GM19023 (cell line): Measurements from ENCODE around the gene SIX3.

Experiments used
- ATAC-seq: cut with Tn5 transposase; IDR thresholded peaks from one replicate; pipeline ENCODE4 v1.9.1; 2021; ENCODE audit warnings: mild to moderate bottlenecking, moderate library complexity; ENCODE audit not compliant: unreplicated experiment

SIX3 gene

GRCh38 chr2:44930274-44931197 lies 11.0 kb upstream of the SIX3 start:
- ATAC-seq = no peak

GRCh38 chr2:44931198-44931780 lies 10.2 kb upstream of the SIX3 start:
- no peak for ATAC-seq

DNA sequence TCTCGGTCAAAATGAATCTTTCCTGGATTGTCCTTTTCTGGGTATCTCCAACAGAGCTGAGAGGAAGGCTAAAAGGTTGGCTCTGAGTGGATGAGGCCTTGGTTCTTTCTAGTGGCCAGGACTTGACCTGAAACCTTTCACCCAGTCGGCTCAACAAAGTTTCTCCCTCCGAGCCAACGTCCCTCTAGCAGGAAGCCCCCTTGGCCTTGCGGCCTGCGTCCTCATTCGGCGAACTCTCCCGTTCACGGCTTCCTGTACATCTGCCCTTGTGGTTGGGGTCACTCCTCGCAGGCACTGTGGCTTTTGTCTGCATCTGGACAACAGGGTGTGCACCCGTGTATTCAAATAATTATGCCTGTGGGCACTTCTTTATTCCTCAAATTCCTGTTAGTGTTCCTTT lies 9.4 kb upstream of the SIX3 start:
- no peak for ATAC-seq

- no peak for ATAC-seq
Observed at GRCh38 chr2:44932564-44933392, 8.7 kb upstream of the SIX3 start.

DNA sequence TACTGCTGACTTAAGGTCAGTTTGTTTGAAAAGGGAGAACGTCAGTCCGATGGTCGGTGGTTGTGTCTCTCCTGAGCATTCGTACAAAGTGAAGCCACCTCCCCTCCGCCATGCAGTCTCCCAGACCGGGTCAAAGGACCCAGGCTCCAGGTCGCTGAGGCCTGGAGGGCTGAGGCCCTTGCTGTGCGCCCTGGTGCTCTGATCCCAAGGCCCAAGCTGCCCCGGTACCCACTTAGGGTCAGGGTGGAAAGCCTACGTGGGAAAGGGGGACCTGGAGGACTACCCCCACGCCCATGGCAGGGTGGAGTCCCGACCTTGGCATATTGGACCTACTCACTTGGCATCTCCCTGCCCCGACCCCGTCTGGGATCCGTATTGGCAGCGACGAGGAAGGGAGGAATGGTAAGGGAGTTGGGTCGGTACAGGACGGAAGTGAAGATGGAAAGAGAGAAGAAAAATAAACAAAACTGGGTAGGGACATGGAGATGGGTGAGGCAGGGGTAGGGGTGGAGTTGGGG lies 8.0 kb upstream of the SIX3 start:
- ATAC-seq = no peak

DNA sequence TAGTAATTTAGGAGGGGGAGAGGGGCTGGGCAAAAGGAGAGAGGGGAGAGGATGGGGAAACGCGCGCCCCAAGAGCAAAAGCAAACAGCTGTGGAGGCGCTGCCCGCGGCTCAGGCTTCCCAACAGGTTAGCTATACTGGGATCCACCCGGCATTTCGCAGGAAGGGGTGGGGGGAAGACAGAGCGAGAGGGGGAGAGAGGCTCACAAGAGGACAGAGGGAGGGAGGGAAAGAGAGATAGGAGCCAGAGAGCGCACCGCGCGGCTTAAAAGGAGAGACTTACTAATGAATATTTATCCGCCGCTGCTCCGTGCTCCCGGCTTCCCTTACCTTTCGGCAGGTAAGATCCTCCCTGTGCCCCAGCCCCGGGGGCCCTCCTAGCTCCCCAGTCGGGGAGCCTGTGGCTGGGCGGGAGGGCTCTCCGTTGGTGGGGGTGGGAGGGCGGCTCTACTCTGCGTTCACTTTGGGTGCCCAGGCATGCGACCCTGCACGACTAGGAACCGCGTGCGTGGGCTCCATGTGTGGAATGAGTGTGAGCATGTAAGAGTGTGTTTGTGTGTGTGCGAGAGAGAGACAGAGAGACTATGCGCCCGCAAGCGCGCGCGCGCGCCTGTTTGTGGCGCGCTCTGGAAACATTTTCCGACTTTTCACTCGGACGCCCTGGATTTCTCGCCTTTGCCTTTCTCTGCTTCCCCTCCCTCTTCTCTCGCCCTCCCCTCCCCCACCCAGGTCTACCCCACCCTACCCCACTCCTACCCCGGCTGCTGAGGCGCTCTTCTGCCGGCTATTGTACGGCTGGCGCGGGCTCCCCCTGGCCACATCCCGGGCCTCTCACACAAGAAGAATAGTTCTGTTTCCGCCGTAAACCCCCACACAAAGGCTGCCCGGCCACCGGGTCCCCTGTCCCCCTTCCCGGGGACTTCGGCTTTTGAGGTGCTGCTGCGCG lies 7.2 kb upstream of the SIX3 start:
- no peak for ATAC-seq

DNA sequence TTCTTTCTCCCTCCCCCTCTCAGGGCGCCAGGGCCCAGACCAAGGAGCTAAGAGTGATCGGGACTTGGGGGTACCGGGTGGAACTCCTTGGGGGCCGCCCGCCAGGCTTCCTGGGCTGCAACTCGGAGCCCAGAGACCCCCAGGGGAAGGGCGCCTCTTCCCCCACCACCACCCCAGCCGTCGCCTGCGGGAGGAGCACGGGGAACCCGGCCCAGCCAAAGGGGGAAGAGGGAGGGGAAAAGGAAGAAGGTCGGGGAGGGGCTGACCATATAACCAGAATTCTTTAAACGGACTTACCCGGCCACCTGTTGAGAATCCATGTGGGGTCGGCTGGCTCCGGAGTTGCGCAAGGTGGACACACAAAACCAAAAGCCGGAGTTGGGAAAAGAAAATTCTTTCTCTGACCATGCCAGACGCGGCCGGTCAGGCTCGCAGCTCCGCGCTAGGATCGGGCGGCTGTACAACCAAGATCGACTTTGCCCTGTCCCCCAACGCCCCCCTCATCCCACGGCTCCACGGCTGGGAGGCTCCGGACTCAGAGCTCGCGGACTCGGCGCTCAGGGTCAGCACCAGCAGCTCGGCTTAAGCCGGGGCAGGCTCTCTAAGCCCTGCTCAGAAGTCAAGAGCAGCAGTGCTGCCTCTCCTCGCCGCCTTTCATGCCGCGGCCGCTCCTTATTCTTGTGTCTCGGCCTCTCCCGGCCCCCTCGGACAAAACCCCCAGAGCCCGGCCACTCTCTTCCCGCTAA lies 6.3 kb upstream of the SIX3 start:
- no peak for ATAC-seq

DNA sequence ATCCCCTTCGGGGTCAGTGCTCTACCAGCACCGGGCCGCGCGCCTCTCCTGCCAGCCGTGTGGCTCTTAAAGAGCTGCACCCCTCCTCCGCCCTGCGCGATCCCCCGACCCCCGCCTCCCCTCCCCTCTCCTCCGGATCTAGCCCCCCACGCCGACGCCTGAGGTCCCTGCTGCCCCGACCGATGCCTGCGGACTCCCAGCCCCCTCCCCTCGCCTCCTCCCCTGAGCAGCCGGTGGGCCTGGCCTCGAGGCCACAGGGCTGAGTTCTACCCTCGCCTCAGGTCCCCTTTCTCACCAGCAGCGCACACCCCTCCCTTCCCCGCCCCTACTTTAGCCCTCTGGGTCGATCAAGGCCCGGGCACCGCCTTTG lies 5.8 kb upstream of the SIX3 start:
- ATAC-seq = no peak

GRCh38 chr2:44936275-44936674 lies 5.2 kb upstream of the SIX3 start:
- ATAC-seq = no peak

DNA sequence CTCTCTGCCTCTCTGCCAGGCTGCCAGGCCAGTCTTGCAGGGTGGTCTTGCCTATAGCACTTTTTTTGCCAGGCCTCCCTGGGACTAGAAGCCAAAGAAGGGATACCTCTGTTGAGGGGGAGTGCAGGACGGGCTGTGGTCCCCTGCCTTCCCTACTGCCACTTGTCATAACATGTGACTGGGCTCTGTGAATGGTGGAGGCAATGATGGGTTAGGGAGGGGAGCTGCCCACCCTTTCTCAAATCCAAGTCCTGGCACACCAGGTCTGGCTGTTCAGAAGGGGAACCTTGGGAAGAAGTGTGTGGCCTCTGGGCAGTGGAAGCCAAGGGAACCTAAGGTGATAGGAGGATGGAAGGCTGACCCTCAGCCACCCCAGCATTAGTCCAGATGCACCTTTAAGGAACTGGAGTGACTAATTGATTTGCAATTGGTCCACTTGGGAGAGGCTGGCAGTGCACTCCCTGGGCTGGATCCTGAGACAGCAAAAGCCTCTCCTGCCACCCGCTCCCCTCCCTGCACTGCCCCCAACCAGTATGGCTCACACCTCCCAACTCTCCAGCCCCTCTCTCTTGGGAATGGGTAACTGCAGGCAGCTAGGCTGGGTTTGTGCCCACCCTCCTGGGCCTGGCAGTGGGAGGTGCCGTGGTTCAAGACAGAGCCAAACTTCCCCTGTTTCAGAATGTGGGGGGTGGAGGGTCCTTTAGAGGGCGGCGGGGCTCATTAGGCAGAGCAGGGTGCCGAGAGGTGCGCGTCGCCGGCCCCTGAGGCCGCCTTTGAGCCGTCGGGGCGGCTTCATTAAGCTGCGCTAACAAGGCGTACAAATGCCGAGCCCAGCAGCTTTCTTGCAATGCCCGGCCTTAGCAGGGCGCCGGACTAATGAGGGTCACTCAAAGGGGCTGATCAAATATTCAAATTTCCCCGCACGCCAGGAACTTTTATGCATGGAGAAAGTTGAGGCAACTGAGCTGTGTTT lies 4.5 kb upstream of the SIX3 start:
- ATAC-seq = no peak

GRCh38 chr2:44937688-44938240 lies 3.7 kb upstream of the SIX3 start:
- no peak for ATAC-seq

- no peak for ATAC-seq
Observed at GRCh38 chr2:44938287-44939105, 3.0 kb upstream of the SIX3 start.

DNA sequence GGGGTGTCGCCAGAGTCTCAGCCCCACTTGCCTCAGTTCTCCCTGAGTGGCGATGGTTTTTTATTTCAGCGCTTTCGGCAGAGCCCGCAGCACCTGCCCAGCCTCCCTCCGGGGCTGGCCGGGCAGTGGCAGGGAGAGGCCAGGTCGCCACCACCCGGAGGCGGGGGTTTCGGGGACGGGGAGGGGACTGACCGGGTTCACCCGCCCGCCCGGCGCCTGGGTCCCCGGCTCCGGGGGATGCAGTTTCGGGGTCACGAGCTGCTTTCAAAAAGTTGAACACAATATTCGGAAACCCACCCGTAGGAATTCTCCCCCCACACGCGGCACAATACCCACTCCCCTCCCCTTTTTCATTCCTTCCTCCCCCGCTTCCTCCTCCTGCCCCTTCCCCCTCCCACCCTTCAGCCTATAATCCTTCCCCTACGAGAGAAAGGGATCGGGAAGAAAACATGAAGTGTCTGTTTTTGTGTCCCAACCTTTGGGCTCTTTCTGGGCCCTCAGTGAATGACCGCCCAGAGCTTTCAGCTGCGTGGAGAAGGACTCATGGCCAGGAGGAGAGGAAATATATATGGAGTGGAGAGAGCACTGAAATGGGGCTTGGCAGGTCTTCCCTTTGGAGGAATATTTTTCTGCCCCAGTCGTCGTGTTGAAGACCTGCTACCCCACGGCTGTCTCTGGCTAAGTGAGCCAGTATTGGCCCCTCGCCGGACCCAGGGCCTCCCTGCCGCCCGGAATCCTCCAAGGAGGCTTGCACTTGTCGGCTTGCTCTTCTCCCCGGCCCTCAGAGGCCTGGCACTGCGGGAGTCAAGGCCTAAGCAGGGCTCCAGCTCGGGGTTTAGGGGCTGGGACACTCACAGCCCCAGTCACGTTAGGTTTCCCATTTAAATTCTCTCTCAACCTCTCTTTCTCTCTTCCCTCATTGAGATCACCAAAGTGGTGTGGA lies 2.1 kb upstream of the SIX3 start:
- no peak for ATAC-seq

DNA sequence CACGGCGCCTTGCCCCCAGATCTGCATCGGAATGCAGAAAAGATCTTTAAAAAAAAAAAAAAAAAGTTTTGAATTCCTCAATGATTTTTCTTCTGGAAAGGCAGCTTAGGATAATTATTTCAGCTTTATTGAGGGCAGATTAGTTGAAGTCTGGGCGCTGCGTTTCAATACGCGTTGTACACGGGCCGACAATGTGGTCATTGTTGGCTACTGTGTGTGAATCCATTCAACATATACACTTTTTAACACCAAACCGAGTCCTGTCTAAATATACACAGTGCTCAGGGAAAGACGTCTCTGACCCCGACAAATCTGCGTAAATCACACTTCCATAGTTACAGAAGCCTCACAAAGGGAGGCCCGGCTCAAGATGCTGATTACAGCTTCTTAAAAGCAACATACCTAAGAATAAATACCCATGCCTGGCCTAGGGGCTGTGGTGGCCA lies 1.4 kb upstream of the SIX3 start:
- ATAC-seq = no peak

DNA sequence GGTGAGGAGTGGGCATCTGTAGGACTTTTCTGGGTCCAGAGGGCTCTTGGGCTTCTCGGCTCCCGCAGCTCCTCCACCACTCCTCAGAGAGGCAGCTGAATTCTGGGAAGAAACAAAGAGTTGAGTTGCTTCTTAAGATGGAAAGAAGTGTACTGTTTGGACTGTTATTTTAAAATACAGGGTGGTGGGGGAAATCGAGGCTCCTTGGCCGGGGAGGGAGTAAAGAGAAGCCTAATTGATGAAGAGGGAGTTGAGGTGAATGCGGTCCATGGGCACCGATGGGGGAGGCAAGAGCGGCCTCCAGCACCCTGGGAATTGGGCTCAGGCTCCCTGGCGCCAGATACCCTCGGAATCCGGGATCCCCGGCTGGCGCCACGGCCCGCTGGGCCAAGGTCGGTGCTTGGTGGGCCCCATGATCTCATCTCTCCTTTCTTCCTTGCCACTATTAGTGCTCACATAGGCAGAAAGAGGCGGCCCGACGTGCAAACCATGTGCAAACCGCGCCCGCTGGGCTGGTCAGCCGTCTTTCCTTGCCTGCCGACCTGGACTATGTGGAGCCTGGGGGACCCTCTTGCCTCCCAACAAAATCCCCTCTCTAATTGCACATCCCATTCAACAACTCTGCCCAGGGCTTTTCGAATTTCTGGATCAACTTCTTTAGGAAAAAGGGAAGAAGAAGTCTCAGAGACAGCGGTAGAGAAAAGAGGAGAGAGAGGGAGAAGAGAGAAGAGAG lies 604 bp upstream of the SIX3 start:
- no peak for ATAC-seq
